Measurements from ENCODE around the gene MAPKAP1.

GRCh38 chr9:125743682-125744428 is 36.8 kb upstream of the MAPKAP1 start:
- TF ChIP-seq CTCF (IDR thresholded peaks at IDR 0.05; ENCODE audit: borderline replicate concordance, extremely low read depth, low read length, poor library complexity, severe bottlenecking) (no peak), EZH2 (IDR thresholded peaks at IDR 0.05; ENCODE audit: borderline replicate concordance, low read depth, low read length, severe bottlenecking) (no peak)

Measured in DND-41 (cell line).